ENCODE results near the gene PNPLA7.
"Not testable (repeated sequence)": the region's sequence is repeated elsewhere in the genome, so short reads cannot be mapped to it uniquely, and the experiment has no call there.

The PNPLA7 gene

GRCh38 chr9:137459152-137459600 is 91.0 kb downstream of the PNPLA7 start, which contains the start of gene NSMF:
Gene NSMF (minus strand): TSS chr9:137459334. CDS start chr9:137459102, 232 bp downstream.
- DNase-seq: peak; percentile 96

- no peak for DNase-seq
Observed at GRCh38 chr9:137458194-137459151, 91.7 kb downstream of the PNPLA7 start.

- DNase-seq: no peak
Observed at GRCh38 chr9:137457406-137458193, 92.6 kb downstream of the PNPLA7 start.

GRCh38 chr9:137456864-137457405 is 93.3 kb downstream of the PNPLA7 start:
- no peak for DNase-seq

GRCh38 chr9:137456061-137456863 is 93.9 kb downstream of the PNPLA7 start:
- no peak for DNase-seq

GRCh38 chr9:137455359-137455991 is 94.7 kb downstream of the PNPLA7 start:
- DNase-seq: no peak

GRCh38 chr9:137454597-137455358 is 95.4 kb downstream of the PNPLA7 start:
- DNase-seq: no peak

GRCh38 chr9:137454145-137454596 is 96.0 kb downstream of the PNPLA7 start:
- DNase-seq: peak; percentile 51

- DNase-seq: peak; percentile 68
Observed at GRCh38 chr9:137453643-137454081, 96.5 kb downstream of the PNPLA7 start.

- no peak for DNase-seq
Observed at GRCh38 chr9:137452761-137453642, 97.2 kb downstream of the PNPLA7 start.

- DNase-seq: no peak
Observed at GRCh38 chr9:137452006-137452760, 98.0 kb downstream of the PNPLA7 start.

GRCh38 chr9:137451264-137452005 is 98.8 kb downstream of the PNPLA7 start:
- DNase-seq: not testable (repeated sequence)

- not testable (repeated sequence) for DNase-seq
Observed at GRCh38 chr9:137450539-137451222, 99.5 kb downstream of the PNPLA7 start.

- no peak for DNase-seq
Observed at GRCh38 chr9:137449931-137450538, 100.2 kb downstream of the PNPLA7 start.

- no peak for DNase-seq
Observed at GRCh38 chr9:137449081-137449844, 100.9 kb downstream of the PNPLA7 start.

GRCh38 chr9:137448602-137448962 is 101.6 kb downstream of the PNPLA7 start:
- DNase-seq: no peak

All from stimulated activated CD4-positive, alpha-beta T cell treated with anti-CD3 and anti-CD28 coated beads, Interleukin-15, amount 100 ng/mL, for 24 hours (primary cell).